Ascending aorta (tissue), 2 donors: ENCODE results near the gene CCM2. TPM values are rescaled to one million over a fixed set of nuclear protein-coding genes. Genes with fewer than 3 reads are reported as not detected.

Experiments
- DNase-seq, 2 donors: peaks; one replicate each; pipeline ENCODE4 v3.0.0-alpha.2; 2019; ENCODE audit warnings: low spot score in 2 of 2
- H3K27ac ChIP-seq, 2 donors: fragments of 200-600 bp; sonication (generic); one replicate each; pipeline ENCODE4 v1.5.1; 2016 to 2017; ENCODE audit warnings: mild to moderate bottlenecking in 1 of 2
- H3K27me3 ChIP-seq: fragments of 200-600 bp; sonication (generic); one replicate; pipeline ENCODE4 v1.5.1; 2017
- H3K36me3 ChIP-seq, 2 donors: fragments of 200-600 bp; sonication (generic); one replicate each; pipeline ENCODE4 v1.5.1; 2016
- H3K4me1 ChIP-seq, 2 donors: fragments of 200-600 bp; sonication (generic); one replicate each; pipeline ENCODE4 v1.5.1; 2016 to 2017; ENCODE audit warnings: mild to moderate bottlenecking in 1 of 2
- H3K4me3 ChIP-seq, 2 donors: fragments of 200-600 bp; sonication (generic); one replicate each; pipeline ENCODE4 v1.5.1; 2016 to 2017; ENCODE audit warnings: mild to moderate bottlenecking in 1 of 2
- H3K9me3 ChIP-seq, 2 donors: fragments of 200-600 bp; sonication (generic); one replicate each; pipeline ENCODE4 v1.5.1; 2016
- intact Hi-C: fragments of 100-400 bp; cut with DNase I; formaldehyde crosslinking; loops from one replicate; pipeline ENCODE4 v1.15.1; 2023
- total RNA-seq: library from RNA; depleted of rRNA; stranded (reverse); fragments of >200 nt; gene quantifications from one replicate; pipeline ENCODE4 v1.1.0, GENCODE V29; 2016
- TF ChIP-seq, protein P1 (sequence below), 3 experiments: fragments of 200-600 bp in 2 of 3; fragments of 450-650 bp in 1 of 3; sonication (generic) in 2 of 3; IDR thresholded peaks; one replicate each; pipeline ENCODE4 v1.5.1; 2016 to 2019; ENCODE audit warnings: antibody characterized with exemption in 3 of 3, mild to moderate bottlenecking in 1 of 3, moderate library complexity in 1 of 3

The CCM2 gene
- total RNA-seq, 1 donor from 2014 or later = 61.5 TPM

DNA sequence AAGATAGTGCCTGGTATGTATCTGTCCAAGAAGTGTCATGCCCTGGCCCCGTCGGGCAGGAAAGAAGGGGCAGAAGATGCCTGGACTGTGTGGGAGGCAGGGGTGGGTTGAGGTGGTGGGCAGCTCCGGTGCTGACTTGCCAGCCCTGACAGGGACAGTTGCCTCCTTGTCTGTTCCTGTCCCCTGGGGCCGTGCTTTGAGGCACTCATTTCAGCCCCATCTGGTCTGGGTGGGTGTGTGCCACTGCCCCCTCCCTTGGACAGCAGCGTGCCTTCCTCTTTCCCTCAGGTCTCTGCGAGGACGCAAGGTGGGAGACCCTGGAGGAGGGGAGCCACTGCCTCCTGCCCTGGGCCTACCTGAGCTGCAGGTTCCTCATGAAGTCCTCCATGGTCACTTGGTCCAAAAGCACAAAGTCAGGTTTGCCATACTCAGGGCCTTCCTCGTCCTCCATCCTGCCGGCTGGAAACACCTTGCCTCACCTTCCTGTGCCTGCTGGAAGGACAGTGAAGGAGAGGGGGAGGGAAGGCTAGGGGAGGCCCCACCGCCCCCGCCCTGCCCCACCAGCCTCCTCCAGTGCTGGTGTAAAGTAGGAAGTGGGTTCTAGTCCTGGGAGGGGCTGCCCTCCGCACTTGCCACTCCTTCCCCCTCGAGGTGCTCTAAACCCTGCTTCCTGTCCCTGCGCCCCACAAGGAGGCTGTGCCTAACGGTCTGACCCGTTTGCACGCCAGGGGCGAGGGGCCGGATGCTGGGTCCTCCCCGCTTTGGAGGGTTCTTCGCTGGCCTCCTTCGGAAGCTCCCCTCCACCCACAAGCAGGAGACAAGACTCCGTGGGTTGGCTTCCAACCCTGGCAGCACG is 21.3 kb upstream of the CCM2 start, which contains the start of gene MYO1G:
Gene MYO1G (minus strand): TSS at position 505 of the 856 bp plus-strand sequence. CDS start 54 bp downstream, at position 451.
- no peaks in the 10 kb centered on the region for H3K9me3 ChIP-seq
- TF ChIP-seq, protein P1, sequence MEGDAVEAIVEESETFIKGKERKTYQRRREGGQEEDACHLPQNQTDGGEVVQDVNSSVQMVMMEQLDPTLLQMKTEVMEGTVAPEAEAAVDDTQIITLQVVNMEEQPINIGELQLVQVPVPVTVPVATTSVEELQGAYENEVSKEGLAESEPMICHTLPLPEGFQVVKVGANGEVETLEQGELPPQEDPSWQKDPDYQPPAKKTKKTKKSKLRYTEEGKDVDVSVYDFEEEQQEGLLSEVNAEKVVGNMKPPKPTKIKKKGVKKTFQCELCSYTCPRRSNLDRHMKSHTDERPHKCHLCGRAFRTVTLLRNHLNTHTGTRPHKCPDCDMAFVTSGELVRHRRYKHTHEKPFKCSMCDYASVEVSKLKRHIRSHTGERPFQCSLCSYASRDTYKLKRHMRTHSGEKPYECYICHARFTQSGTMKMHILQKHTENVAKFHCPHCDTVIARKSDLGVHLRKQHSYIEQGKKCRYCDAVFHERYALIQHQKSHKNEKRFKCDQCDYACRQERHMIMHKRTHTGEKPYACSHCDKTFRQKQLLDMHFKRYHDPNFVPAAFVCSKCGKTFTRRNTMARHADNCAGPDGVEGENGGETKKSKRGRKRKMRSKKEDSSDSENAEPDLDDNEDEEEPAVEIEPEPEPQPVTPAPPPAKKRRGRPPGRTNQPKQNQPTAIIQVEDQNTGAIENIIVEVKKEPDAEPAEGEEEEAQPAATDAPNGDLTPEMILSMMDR (IDR thresholded peaks at IDR 0.05) = no peak
- no peaks in the 10 kb centered on the region for H3K27me3 ChIP-seq
- intact Hi-C loops = no loop called here
- peak; percentile 45 to 76 for DNase-seq
- H3K27ac ChIP-seq = peak within 1 kb of the TSS in 1 of 2 donors; percentile 63
- H3K36me3 ChIP-seq = peaks cover 19 to 27% of the 10 kb centered on the region in 2 donors
- H3K4me1 ChIP-seq = peaks cover 0 to 4% of the 10 kb centered on the region in 2 donors
- peak within 1 kb of the TSS in 1 of 2 donors; percentile 31 for H3K4me3 ChIP-seq

DNA sequence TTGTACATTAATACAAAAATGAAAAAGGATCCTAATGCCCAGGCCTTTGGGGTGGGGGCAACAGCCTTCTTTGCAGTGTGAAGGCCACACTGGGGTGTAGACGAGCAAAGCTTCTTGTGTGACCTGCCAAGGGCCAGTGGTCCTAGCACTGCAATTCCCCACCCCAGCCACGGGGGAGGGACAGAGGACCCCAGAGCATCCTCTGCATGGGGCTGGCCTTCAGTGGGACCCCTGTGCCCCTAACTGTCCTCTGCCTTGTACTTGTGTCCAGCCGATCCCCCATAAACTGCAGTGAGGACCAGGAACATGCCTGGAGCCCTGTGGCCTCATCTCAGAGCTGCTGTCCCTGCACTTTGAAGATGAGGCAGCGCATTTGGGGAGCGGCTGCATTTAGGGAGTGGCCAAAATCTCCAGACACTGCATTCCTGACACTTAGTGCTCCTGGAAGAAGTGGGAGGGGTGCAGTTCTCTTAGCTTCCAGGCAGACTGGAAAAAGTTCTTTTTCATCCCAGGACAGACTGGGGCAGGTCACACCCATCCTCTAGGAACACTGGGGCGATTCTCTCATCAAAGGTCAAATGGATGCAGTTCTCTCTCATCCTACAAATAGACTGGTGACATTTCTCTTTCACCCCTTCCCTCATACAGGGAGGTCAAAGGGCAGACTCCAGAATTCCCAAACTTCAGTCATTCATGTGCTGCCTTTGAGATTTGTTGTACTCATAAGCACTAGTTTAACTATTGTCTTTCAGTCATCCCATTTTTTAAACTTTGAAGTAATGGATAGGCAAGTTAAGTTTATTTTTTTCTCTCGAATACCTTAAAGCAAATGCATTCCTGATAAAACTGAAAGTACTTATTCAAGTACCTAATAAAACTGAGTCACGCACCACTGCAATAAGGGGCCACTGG is 20.3 kb upstream of the CCM2 start:
- Histone ChIP-seq H3K4me3 (no peak overlapping the region), H3K36me3 (peaks cover 24 to 35% of the 10 kb centered on the region in 2 donors), H3K4me1 (peaks cover 0 to 4% of the 10 kb centered on the region in 2 donors), H3K9me3 (no peaks in the 10 kb centered on the region), H3K27ac (peak overlapping the region; percentile 63 to 70), H3K27me3 (no peaks in the 10 kb centered on the region)
- TF ChIP-seq, protein P1 (IDR thresholded peaks at IDR 0.05) = no peak
- intact Hi-C loops = no loop called here
- DNase-seq = no peak

DNA sequence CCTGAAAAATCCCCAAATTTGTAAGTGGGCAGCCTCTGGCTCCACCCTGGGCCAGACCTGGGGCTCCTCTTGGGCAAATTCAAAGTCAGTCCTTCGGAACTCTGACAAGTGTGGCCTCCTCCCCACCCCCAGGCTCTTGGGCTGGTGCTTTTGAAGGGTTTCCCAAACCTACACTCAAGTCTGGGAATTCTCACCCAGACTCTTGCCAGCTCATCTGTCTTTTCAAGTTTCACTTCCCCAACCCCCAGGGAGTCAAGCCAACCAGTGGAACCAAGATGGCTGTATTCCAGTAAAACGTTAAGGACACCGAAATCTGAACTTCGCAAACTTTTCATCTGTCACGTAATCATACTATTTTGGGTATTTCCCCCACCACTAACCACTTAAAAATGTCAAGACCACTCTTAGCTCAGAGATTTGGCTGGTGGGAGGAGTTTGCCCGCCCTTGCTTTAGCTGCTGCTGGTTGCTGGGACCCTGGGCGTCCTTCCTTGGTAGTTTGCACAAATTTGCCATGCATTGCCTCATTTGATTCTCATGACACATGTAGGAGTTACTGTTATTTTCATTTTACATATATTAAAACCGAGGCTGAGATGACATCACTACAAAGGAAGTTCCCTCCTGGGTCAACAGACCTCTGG is 19.5 kb upstream of the CCM2 start:
- TF ChIP-seq, protein P1 (IDR thresholded peaks at IDR 0.05) = no peak
- H3K36me3 ChIP-seq = peaks cover 24 to 40% of the 10 kb centered on the region in 2 donors
- intact Hi-C loops = no loop called here
- H3K9me3 ChIP-seq = no peaks in the 10 kb centered on the region
- DNase-seq = peak in 1 of 2 donors; percentile 46
- H3K27ac ChIP-seq = peak overlapping the region; percentile 63 to 70
- H3K4me3 ChIP-seq = no peak overlapping the region
- peaks cover 0 to 4% of the 10 kb centered on the region in 2 donors for H3K4me1 ChIP-seq
- H3K27me3 ChIP-seq = no peaks in the 10 kb centered on the region

DNA sequence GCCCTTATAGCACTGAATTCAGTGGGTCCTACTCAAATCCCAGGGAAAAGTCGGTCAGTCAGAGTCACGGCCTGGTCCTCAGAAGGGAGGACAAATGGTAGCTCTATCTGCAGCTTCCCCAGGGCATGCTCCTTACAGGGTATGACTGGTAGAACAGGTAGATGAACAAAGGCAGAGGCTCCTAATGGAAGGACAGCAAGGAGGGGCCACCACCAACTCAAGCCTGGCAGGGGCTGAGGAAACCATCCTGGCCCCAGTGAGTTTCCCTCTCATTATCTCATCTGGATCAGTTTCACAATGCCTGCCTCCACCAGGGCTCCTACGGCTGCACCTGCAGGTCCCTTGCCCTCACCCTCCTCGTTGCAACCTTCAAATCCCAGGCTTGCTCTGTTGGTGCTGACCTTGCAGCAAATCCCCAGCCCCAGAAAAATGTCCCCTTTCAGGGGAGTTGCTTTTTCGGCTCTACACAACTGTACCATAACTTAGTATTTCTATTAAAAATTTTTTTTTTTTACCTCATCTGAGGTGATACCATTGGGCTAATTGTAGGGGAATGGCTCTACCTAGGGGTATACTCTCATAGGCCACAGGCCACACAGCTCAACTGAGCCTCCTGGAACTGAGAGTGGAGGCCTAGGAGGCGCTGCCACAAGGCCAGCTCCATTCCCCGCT is 18.8 kb upstream of the CCM2 start:
- Histone ChIP-seq H3K4me3 (no peak overlapping the region), H3K9me3 (no peaks in the 10 kb centered on the region), H3K36me3 (peaks cover 24 to 40% of the 10 kb centered on the region in 2 donors), H3K27me3 (no peaks in the 10 kb centered on the region), H3K4me1 (peaks cover 0 to 8% of the 10 kb centered on the region in 2 donors), H3K27ac (peak overlapping the region; percentile 63 to 70)
- TF ChIP-seq, protein P1 (IDR thresholded peaks at IDR 0.05) = no peak
- intact Hi-C loops = no loop called here
- no peak for DNase-seq

DNA sequence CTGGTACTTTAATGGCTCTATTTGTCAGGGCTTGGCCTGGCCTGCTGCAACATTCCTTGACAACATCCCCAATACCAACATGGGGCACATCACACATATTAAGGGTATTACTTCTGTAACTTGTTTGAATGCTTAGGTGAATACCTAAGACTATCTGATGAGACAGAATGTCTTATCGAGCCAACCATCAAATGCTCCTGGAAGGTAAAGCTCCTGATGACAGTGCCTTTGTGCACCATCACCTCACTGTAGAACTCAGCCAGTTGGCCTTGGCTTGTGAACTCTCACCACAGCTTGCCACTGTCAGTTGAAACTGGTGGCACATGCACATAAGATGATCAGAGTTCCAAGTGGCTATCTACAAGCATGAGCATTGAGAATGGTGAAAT is 17.5 kb upstream of the CCM2 start:
- peaks cover 24 to 40% of the 10 kb centered on the region in 2 donors for H3K36me3 ChIP-seq
- peaks cover 3 to 11% of the 10 kb centered on the region in 2 donors for H3K4me1 ChIP-seq

More for the DNA sequence above, 17.5 kb upstream of the CCM2 start:
- no peaks in the 10 kb centered on the region for H3K27me3 ChIP-seq
- H3K9me3 ChIP-seq = no peaks in the 10 kb centered on the region
- TF ChIP-seq, protein P1 (IDR thresholded peaks at IDR 0.05) = no peak
- no peak overlapping the region for H3K4me3 ChIP-seq
- no peak for DNase-seq
- no peak overlapping the region for H3K27ac ChIP-seq
- intact Hi-C loops = no loop called here
